G401 (cell line): ENCODE results near the gene PLCB4. TPM values are rescaled to one million over a fixed set of nuclear protein-coding genes. Genes with fewer than 3 reads are reported as not detected.

Experiments
- DNase-seq: peaks from one replicate; pipeline ENCODE4 v3.0.0-alpha.2; 2015; ENCODE audit warnings: low spot score
- in situ Hi-C: cut with HindIII; loops from 2 replicates; pipeline ENCODE4 v1.10.0; 2016; ENCODE audit warnings: low sequenced_read_pairs, mixed read lengths
- total RNA-seq: library from RNA; depleted of rRNA; stranded (reverse); fragments of >200 nt; shearing (Covaris generic); gene quantifications from 2 replicates; pipeline ENCODE4 v1.2.3, GENCODE V29; 2014

PLCB4 gene
- total RNA-seq, 1 experiment from 2014 or later, result 2.4 TPM

GRCh38 chr20:9235518-9235917 is 166.6 kb downstream of the PLCB4 start:
- DNase-seq, result no peak

GRCh38 chr20:9236458-9236857 is 167.6 kb downstream of the PLCB4 start:
- in situ Hi-C loops, result no loop called here
- no peak for DNase-seq

More at GRCh38 chr20:9235518-9235917, 166.6 kb downstream of the PLCB4 start:
- in situ Hi-C loops, result no loop called here

- in situ Hi-C loops, result no loop called here
- no peak for DNase-seq
These were observed 172.4 kb downstream of the PLCB4 start for GRCh38 chr20:9241232-9241692.

- in situ Hi-C loops, result no loop called here
- no peak for DNase-seq
These were observed 173.0 kb downstream of the PLCB4 start for GRCh38 chr20:9241721-9242427.

GRCh38 chr20:9243986-9244385 is 175.1 kb downstream of the PLCB4 start:
- no peak for DNase-seq
- in situ Hi-C loops, result no loop called here

- no peak for DNase-seq
- in situ Hi-C loops, result no loop called here
These were observed 175.9 kb downstream of the PLCB4 start for GRCh38 chr20:9244811-9245210.

- in situ Hi-C loops, result no loop called here
- DNase-seq, result no peak
These were observed 177.8 kb downstream of the PLCB4 start for GRCh38 chr20:9246731-9247130.

- no peak for DNase-seq
- in situ Hi-C loops, result no loop called here
These were observed 181.6 kb downstream of the PLCB4 start for GRCh38 chr20:9250511-9250910.

GRCh38 chr20:9253006-9253539 is 184.2 kb downstream of the PLCB4 start:
- no peak for DNase-seq
- in situ Hi-C loops, result no loop called here

GRCh38 chr20:9255171-9255570 is 186.3 kb downstream of the PLCB4 start:
- in situ Hi-C loops, result no loop called here
- DNase-seq, result no peak

- peak; percentile 80 for DNase-seq
- in situ Hi-C loops, result no loop called here
These were observed 187.5 kb downstream of the PLCB4 start for GRCh38 chr20:9256393-9256792.

GRCh38 chr20:9258901-9259300 is 190.0 kb downstream of the PLCB4 start:
- no peak for DNase-seq
- in situ Hi-C loops, result no loop called here

- in situ Hi-C loops, result no loop called here
These were observed 191.1 kb downstream of the PLCB4 start for GRCh38 chr20:9260027-9260426.

GRCh38 chr20:9261781-9262180 is 192.9 kb downstream of the PLCB4 start:
- in situ Hi-C loops, result no loop called here

More at GRCh38 chr20:9260027-9260426, 191.1 kb downstream of the PLCB4 start:
- no peak for DNase-seq

GRCh38 chr20:9262653-9263194 is 193.8 kb downstream of the PLCB4 start:
- in situ Hi-C loops, result no loop called here
- peak; percentile 36 for DNase-seq

More at GRCh38 chr20:9261781-9262180, 192.9 kb downstream of the PLCB4 start:
- DNase-seq, result no peak

- in situ Hi-C loops, result no loop called here
- DNase-seq, result no peak
These were observed 200.5 kb downstream of the PLCB4 start for GRCh38 chr20:9269280-9269971.

GRCh38 chr20:9270831-9271230 is 201.9 kb downstream of the PLCB4 start:
- no peak for DNase-seq
- in situ Hi-C loops, result no loop called here

- in situ Hi-C loops, result no loop called here
- no peak for DNase-seq
These were observed 208.1 kb downstream of the PLCB4 start for GRCh38 chr20:9276966-9277468.

GRCh38 chr20:9279918-9280401 is 211.1 kb downstream of the PLCB4 start:
- in situ Hi-C loops, result no loop called here
- DNase-seq, result no peak

- in situ Hi-C loops, result no loop called here
- no peak for DNase-seq
These were observed 211.8 kb downstream of the PLCB4 start for GRCh38 chr20:9280666-9281065.
